ENCODE measurements around the gene MAPK10.

- TF ChIP-seq, protein P1, sequence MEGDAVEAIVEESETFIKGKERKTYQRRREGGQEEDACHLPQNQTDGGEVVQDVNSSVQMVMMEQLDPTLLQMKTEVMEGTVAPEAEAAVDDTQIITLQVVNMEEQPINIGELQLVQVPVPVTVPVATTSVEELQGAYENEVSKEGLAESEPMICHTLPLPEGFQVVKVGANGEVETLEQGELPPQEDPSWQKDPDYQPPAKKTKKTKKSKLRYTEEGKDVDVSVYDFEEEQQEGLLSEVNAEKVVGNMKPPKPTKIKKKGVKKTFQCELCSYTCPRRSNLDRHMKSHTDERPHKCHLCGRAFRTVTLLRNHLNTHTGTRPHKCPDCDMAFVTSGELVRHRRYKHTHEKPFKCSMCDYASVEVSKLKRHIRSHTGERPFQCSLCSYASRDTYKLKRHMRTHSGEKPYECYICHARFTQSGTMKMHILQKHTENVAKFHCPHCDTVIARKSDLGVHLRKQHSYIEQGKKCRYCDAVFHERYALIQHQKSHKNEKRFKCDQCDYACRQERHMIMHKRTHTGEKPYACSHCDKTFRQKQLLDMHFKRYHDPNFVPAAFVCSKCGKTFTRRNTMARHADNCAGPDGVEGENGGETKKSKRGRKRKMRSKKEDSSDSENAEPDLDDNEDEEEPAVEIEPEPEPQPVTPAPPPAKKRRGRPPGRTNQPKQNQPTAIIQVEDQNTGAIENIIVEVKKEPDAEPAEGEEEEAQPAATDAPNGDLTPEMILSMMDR (optimal IDR thresholded peaks at IDR 0.05 in 1 of 3, IDR thresholded peaks at IDR 0.05 in 1 of 3, conservative IDR thresholded peaks at IDR 0.05 in 1 of 3; ENCODE audit: extremely low read depth in 1 of 3, insufficient read depth in 2 of 3, low read length in 3 of 3) = no peak
- no peak for TF ChIP-seq EZH2 (IDR thresholded peaks at IDR 0.05; ENCODE audit: low read length)
Measured at GRCh38 chr4:86313656-86314055, 46.2 kb downstream of the MAPK10 start.

Measured in keratinocyte (primary cell).